WTC11 (cell line): ENCODE measurements around the gene RASEF. TPM values are rescaled to one million over a fixed set of nuclear protein-coding genes. Genes with fewer than 3 reads are reported as not detected.

Experiments
- ATAC-seq: fragments of 200-7000 bp; cut with Tn5 transposase; 2 replicates; pipeline ENCODE4 v1.10.0; 2021; ENCODE audit warnings: mild to moderate bottlenecking, moderate library complexity
- CTCF ChIA-PET: fragments of 300-600 bp; sonication (Branson Sonifier 250); formaldehyde crosslinking; loops from one replicate; lab custom pipeline; 2021; ENCODE audit warnings: antibody characterized with exemption; lab: Charles Lee
- POLR2A ChIA-PET: fragments of 350-600 bp; sonication (Branson Sonifier 250); formaldehyde crosslinking; loops from one replicate; lab custom pipeline; 2021; ENCODE audit warnings: antibody characterized with exemption; lab: Charles Lee
- DNase-seq: peaks from one replicate; pipeline ENCODE4 v3.0.0; 2021; ENCODE audit warnings: low spot score
- H3K27ac Mint-ChIP-seq: 2 replicates; pipeline ENCODE4 v1.8.0; 2021; ENCODE audit warnings: mixed read lengths
- H3K27me3 Mint-ChIP-seq: 2 replicates; pipeline ENCODE4 v1.8.0; 2021; ENCODE audit warnings: low read depth, mild to moderate bottlenecking, moderate library complexity, mixed read lengths
- H3K36me3 Mint-ChIP-seq: 2 replicates; pipeline ENCODE4 v1.8.0; 2021; ENCODE audit warnings: mixed read lengths
- H3K4me1 Mint-ChIP-seq: 2 replicates; pipeline ENCODE4 v1.8.0; 2022; ENCODE audit warnings: mixed read lengths
- H3K4me3 Mint-ChIP-seq: 2 replicates; pipeline ENCODE4 v1.8.0; 2021; ENCODE audit warnings: mild to moderate bottlenecking, moderate library complexity, mixed read lengths
- H3K9me3 Mint-ChIP-seq: 2 replicates; pipeline ENCODE4 v1.8.0; 2021; ENCODE audit warnings: mixed read lengths
- ATF1 ChIP-seq: sonication (generic); formaldehyde crosslinking; IDR thresholded peaks from 2 replicates; pipeline ENCODE4 v1.8.1; 2023; ENCODE audit warnings: mild to moderate bottlenecking, moderate library complexity, missing genetic modification reagents
- CREM ChIP-seq: sonication (generic); formaldehyde crosslinking; IDR thresholded peaks from 2 replicates; pipeline ENCODE4 v1.8.1; 2022; ENCODE audit warnings: mild to moderate bottlenecking, missing genetic modification reagents, moderate library complexity
- FOXK1 ChIP-seq: sonication (generic); formaldehyde crosslinking; IDR thresholded peaks from 2 replicates; pipeline ENCODE4 v1.8.0; 2022; ENCODE audit warnings: mild to moderate bottlenecking, moderate library complexity, missing genetic modification reagents
- GABPB1 ChIP-seq: sonication (generic); formaldehyde crosslinking; IDR thresholded peaks from 2 replicates; pipeline ENCODE4 v1.8.1; 2023; ENCODE audit warnings: mild to moderate bottlenecking, missing genetic modification reagents
- HMGA2 ChIP-seq: fragments of 250-450 bp; sonication (Bioruptor Pico); IDR thresholded peaks from 2 replicates; pipeline ENCODE4 v1.4.0; 2021; ENCODE audit warnings: mild to moderate bottlenecking, moderate library complexity
- JAZF1 ChIP-seq: fragments of 250-450 bp; sonication (Bioruptor Pico); IDR thresholded peaks from 2 replicates; pipeline ENCODE4 v1.9.0; 2021; ENCODE audit warnings: moderate library complexity, mild to moderate bottlenecking, inconsistent platforms
- KAT7 ChIP-seq: sonication (generic); formaldehyde crosslinking; IDR thresholded peaks from 2 replicates; pipeline ENCODE4 v1.8.1; 2023; ENCODE audit warnings: missing genetic modification reagents, mild to moderate bottlenecking, borderline replicate concordance
- RELA ChIP-seq: sonication (generic); formaldehyde crosslinking; IDR thresholded peaks from 2 replicates; pipeline ENCODE4 v1.8.1; 2022; ENCODE audit warnings: missing genetic modification reagents, mild to moderate bottlenecking, borderline replicate concordance
- SMAD4 ChIP-seq: sonication (generic); formaldehyde crosslinking; IDR thresholded peaks from 2 replicates; pipeline ENCODE4 v1.8.0; 2022; ENCODE audit warnings: mild to moderate bottlenecking, missing genetic modification reagents
- TCF7 ChIP-seq: sonication (generic); formaldehyde crosslinking; IDR thresholded peaks from 2 replicates; pipeline ENCODE4 v1.8.0; 2022; ENCODE audit warnings: mild to moderate bottlenecking, low read depth, missing genetic modification reagents, moderate library complexity
- ZNF232 ChIP-seq: sonication (generic); formaldehyde crosslinking; IDR thresholded peaks from 2 replicates; pipeline ENCODE4 v1.8.0; 2022; ENCODE audit warnings: mild to moderate bottlenecking, missing genetic modification reagents
- total RNA-seq: library from RNA; stranded (reverse); gene quantifications from 3 replicates; pipeline ENCODE4 v1.2.3, GENCODE V29; 2021
- TF ChIP-seq, protein P1 (sequence below): fragments of 200-600 bp; IDR thresholded peaks from 2 replicates; pipeline ENCODE4 v1.8.0; 2022; ENCODE audit warnings: antibody characterized with exemption
- TF ChIP-seq, protein P2 (sequence below): sonication (generic); formaldehyde crosslinking; conservative IDR thresholded peaks from 2 replicates; pipeline ENCODE4 v1.8.1; 2023; ENCODE audit warnings: mild to moderate bottlenecking, low read depth, missing genetic modification reagents, moderate library complexity
- TF ChIP-seq, protein P3 (sequence below): fragments of 250-450 bp; sonication (Bioruptor Pico); IDR thresholded peaks from 2 replicates; pipeline ENCODE4 v1.9.0; 2021; ENCODE audit warnings: moderate library complexity, mild to moderate bottlenecking, inconsistent platforms, borderline replicate concordance
- TF ChIP-seq, protein P4 (sequence below): sonication (generic); formaldehyde crosslinking; IDR thresholded peaks from 2 replicates; pipeline ENCODE4 v1.8.0; 2023; ENCODE audit warnings: mild to moderate bottlenecking, missing genetic modification reagents
- TF ChIP-seq, protein P5 (sequence below): sonication (generic); formaldehyde crosslinking; IDR thresholded peaks from 2 replicates; pipeline ENCODE4 v1.8.0; 2023; ENCODE audit warnings: missing genetic modification reagents, mild to moderate bottlenecking, borderline replicate concordance
- TF ChIP-seq, protein P6 (sequence below): fragments of 250-450 bp; sonication (Bioruptor Pico); IDR thresholded peaks from 2 replicates; pipeline ENCODE4 v1.9.0; 2021; ENCODE audit warnings: mild to moderate bottlenecking, borderline replicate concordance

Gene RASEF
- total RNA-seq, 1 experiment from 2014 or later = 6.5 TPM

DNA sequence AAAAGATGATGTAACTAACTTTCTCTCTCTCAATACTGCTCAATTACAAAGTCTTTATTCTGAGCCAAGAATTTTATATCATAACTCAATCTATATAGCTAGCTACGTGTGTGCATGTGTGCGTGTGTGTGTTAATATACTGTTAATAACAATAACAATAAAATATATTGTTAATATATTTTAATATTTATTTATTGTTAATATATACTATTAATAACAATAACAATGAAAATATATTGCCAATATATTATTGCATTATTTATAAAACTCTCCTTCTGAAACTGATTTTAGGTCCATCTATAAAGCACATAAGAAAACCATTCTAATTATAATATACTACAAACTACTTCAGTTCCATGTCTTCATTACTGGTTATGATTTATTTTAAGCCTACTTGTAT lies 60.6 kb downstream of the RASEF start:
- no peak overlapping the region for H3K4me3 Mint-ChIP-seq
- ATAC-seq (no peak), DNase-seq (no peak)
- H3K27ac Mint-ChIP-seq = no peak overlapping the region
- no peaks in the 10 kb centered on the region for H3K36me3 Mint-ChIP-seq
- TF ChIP-seq FOXK1 (CRISPR knock-in tag) (no peak), HMGA2 (CRISPR knock-in tag) (peak; percentile 94)
- ChIA-PET CTCF (no interaction called here), POLR2A (no interaction called here)
- H3K4me1 Mint-ChIP-seq = peaks cover 15% of the 10 kb centered on the region
- no peaks in the 10 kb centered on the region; the same call in 1 of the 2 replicates for H3K27me3 Mint-ChIP-seq
- H3K9me3 Mint-ChIP-seq = no peaks in the 10 kb centered on the region

DNA sequence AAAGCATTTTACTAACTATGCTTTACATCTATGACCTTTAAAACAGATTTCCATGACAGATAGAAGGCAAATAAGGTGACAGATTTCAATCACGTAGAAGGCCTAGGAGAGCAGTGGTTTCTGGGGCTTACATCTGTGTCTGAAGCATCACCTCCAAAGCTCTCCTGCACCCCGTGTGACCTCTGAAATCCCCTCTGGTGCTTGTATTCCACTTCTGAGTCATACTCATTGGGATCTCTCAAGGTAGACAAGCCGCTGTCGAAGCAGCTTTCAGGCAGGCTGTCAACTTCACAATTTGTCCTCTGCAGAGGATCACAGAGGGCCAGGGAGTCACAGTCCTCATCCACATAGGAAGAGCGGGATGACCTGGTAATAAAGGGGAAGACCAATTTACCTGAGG lies 62.2 kb downstream of the RASEF start:
- ChIA-PET CTCF (no interaction called here), POLR2A (no interaction called here)
- ATAC-seq (no peak), DNase-seq (no peak)
- H3K27ac Mint-ChIP-seq = no peak overlapping the region
- peaks cover 15% of the 10 kb centered on the region for H3K4me1 Mint-ChIP-seq
- 0 out of 2 replicates have a peak, but pooled peaks cover 2% of the 10 kb centered on the region for H3K36me3 Mint-ChIP-seq
- H3K9me3 Mint-ChIP-seq = no peaks in the 10 kb centered on the region
- H3K27me3 Mint-ChIP-seq = no peaks in the 10 kb centered on the region
- H3K4me3 Mint-ChIP-seq = no peak overlapping the region
- no peak for TF ChIP-seq JAZF1
- TF ChIP-seq, protein P1, sequence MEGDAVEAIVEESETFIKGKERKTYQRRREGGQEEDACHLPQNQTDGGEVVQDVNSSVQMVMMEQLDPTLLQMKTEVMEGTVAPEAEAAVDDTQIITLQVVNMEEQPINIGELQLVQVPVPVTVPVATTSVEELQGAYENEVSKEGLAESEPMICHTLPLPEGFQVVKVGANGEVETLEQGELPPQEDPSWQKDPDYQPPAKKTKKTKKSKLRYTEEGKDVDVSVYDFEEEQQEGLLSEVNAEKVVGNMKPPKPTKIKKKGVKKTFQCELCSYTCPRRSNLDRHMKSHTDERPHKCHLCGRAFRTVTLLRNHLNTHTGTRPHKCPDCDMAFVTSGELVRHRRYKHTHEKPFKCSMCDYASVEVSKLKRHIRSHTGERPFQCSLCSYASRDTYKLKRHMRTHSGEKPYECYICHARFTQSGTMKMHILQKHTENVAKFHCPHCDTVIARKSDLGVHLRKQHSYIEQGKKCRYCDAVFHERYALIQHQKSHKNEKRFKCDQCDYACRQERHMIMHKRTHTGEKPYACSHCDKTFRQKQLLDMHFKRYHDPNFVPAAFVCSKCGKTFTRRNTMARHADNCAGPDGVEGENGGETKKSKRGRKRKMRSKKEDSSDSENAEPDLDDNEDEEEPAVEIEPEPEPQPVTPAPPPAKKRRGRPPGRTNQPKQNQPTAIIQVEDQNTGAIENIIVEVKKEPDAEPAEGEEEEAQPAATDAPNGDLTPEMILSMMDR = no peak
- TF ChIP-seq, protein P2, sequence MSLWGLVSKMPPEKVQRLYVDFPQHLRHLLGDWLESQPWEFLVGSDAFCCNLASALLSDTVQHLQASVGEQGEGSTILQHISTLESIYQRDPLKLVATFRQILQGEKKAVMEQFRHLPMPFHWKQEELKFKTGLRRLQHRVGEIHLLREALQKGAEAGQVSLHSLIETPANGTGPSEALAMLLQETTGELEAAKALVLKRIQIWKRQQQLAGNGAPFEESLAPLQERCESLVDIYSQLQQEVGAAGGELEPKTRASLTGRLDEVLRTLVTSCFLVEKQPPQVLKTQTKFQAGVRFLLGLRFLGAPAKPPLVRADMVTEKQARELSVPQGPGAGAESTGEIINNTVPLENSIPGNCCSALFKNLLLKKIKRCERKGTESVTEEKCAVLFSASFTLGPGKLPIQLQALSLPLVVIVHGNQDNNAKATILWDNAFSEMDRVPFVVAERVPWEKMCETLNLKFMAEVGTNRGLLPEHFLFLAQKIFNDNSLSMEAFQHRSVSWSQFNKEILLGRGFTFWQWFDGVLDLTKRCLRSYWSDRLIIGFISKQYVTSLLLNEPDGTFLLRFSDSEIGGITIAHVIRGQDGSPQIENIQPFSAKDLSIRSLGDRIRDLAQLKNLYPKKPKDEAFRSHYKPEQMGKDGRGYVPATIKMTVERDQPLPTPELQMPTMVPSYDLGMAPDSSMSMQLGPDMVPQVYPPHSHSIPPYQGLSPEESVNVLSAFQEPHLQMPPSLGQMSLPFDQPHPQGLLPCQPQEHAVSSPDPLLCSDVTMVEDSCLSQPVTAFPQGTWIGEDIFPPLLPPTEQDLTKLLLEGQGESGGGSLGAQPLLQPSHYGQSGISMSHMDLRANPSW (CRISPR knock-in tag) = no peak
- no peak for TF ChIP-seq ATF1 (CRISPR knock-in tag)
- TF ChIP-seq CREM (CRISPR knock-in tag) = no peak
- TF ChIP-seq, protein P3, sequence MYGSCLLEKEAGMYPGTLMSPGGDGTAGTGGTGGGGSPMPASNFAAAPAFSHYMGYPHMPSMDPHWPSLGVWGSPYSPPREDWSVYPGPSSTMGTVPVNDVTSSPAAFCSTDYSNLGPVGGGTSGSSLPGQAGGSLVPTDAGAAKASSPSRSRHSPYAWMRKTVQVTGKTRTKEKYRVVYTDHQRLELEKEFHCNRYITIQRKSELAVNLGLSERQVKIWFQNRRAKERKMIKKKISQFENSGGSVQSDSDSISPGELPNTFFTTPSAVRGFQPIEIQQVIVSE (CRISPR knock-in tag) = no peak
- TF ChIP-seq, protein P4, sequence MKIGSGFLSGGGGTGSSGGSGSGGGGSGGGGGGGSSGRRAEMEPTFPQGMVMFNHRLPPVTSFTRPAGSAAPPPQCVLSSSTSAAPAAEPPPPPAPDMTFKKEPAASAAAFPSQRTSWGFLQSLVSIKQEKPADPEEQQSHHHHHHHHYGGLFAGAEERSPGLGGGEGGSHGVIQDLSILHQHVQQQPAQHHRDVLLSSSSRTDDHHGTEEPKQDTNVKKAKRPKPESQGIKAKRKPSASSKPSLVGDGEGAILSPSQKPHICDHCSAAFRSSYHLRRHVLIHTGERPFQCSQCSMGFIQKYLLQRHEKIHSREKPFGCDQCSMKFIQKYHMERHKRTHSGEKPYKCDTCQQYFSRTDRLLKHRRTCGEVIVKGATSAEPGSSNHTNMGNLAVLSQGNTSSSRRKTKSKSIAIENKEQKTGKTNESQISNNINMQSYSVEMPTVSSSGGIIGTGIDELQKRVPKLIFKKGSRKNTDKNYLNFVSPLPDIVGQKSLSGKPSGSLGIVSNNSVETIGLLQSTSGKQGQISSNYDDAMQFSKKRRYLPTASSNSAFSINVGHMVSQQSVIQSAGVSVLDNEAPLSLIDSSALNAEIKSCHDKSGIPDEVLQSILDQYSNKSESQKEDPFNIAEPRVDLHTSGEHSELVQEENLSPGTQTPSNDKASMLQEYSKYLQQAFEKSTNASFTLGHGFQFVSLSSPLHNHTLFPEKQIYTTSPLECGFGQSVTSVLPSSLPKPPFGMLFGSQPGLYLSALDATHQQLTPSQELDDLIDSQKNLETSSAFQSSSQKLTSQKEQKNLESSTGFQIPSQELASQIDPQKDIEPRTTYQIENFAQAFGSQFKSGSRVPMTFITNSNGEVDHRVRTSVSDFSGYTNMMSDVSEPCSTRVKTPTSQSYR (CRISPR knock-in tag) = no peak
- TF ChIP-seq GABPB1 = no peak
- TF ChIP-seq SMAD4 (CRISPR knock-in tag) = no peak
- TF ChIP-seq KAT7 (CRISPR knock-in tag) = no peak
- TF ChIP-seq TCF7 (CRISPR knock-in tag) = no peak
- no peak for TF ChIP-seq RELA (CRISPR knock-in tag)
- TF ChIP-seq, protein P5, sequence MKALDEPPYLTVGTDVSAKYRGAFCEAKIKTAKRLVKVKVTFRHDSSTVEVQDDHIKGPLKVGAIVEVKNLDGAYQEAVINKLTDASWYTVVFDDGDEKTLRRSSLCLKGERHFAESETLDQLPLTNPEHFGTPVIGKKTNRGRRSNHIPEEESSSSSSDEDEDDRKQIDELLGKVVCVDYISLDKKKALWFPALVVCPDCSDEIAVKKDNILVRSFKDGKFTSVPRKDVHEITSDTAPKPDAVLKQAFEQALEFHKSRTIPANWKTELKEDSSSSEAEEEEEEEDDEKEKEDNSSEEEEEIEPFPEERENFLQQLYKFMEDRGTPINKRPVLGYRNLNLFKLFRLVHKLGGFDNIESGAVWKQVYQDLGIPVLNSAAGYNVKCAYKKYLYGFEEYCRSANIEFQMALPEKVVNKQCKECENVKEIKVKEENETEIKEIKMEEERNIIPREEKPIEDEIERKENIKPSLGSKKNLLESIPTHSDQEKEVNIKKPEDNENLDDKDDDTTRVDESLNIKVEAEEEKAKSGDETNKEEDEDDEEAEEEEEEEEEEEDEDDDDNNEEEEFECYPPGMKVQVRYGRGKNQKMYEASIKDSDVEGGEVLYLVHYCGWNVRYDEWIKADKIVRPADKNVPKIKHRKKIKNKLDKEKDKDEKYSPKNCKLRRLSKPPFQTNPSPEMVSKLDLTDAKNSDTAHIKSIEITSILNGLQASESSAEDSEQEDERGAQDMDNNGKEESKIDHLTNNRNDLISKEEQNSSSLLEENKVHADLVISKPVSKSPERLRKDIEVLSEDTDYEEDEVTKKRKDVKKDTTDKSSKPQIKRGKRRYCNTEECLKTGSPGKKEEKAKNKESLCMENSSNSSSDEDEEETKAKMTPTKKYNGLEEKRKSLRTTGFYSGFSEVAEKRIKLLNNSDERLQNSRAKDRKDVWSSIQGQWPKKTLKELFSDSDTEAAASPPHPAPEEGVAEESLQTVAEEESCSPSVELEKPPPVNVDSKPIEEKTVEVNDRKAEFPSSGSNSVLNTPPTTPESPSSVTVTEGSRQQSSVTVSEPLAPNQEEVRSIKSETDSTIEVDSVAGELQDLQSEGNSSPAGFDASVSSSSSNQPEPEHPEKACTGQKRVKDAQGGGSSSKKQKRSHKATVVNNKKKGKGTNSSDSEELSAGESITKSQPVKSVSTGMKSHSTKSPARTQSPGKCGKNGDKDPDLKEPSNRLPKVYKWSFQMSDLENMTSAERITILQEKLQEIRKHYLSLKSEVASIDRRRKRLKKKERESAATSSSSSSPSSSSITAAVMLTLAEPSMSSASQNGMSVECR = no peak
- TF ChIP-seq, protein P6, sequence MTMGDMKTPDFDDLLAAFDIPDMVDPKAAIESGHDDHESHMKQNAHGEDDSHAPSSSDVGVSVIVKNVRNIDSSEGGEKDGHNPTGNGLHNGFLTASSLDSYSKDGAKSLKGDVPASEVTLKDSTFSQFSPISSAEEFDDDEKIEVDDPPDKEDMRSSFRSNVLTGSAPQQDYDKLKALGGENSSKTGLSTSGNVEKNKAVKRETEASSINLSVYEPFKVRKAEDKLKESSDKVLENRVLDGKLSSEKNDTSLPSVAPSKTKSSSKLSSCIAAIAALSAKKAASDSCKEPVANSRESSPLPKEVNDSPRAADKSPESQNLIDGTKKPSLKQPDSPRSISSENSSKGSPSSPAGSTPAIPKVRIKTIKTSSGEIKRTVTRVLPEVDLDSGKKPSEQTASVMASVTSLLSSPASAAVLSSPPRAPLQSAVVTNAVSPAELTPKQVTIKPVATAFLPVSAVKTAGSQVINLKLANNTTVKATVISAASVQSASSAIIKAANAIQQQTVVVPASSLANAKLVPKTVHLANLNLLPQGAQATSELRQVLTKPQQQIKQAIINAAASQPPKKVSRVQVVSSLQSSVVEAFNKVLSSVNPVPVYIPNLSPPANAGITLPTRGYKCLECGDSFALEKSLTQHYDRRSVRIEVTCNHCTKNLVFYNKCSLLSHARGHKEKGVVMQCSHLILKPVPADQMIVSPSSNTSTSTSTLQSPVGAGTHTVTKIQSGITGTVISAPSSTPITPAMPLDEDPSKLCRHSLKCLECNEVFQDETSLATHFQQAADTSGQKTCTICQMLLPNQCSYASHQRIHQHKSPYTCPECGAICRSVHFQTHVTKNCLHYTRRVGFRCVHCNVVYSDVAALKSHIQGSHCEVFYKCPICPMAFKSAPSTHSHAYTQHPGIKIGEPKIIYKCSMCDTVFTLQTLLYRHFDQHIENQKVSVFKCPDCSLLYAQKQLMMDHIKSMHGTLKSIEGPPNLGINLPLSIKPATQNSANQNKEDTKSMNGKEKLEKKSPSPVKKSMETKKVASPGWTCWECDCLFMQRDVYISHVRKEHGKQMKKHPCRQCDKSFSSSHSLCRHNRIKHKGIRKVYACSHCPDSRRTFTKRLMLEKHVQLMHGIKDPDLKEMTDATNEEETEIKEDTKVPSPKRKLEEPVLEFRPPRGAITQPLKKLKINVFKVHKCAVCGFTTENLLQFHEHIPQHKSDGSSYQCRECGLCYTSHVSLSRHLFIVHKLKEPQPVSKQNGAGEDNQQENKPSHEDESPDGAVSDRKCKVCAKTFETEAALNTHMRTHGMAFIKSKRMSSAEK (CRISPR knock-in tag) = no peak
- TF ChIP-seq ZNF232 (CRISPR knock-in tag) = no peak
